AG04450 (cell line): ENCODE measurements around the gene MAT1A. TPM values are rescaled to one million over a fixed set of nuclear protein-coding genes. Genes with fewer than 3 reads are reported as not detected.

Source experiments
- CTCF ChIA-PET: fragments of 300-600, 350-600 bp; formaldehyde crosslinking; extraction: SDS; loops from one replicate; lab custom pipeline; 2022; ENCODE audit warnings: antibody characterized with exemption, inconsistent platforms; lab: Charles Lee
- POLR2A ChIA-PET: fragments of 350-600 bp; formaldehyde crosslinking; extraction: SDS; loops from one replicate; lab custom pipeline; 2021; ENCODE audit warnings: antibody characterized with exemption, inconsistent platforms; lab: Yijun Ruan, JAX
- DNase-seq: peaks from one replicate; pipeline ENCODE4 v3.0.0-alpha.2; 2011; ENCODE audit warnings: low read depth, low spot score
- H3K27ac ChIP-seq: one replicate; pipeline ENCODE4 v1.5.1; 2012; ENCODE audit warnings: low read depth, low read length, control low read depth
- H3K27me3 ChIP-seq: one replicate; pipeline ENCODE4 v1.6.0; 2012; ENCODE audit warnings: low read length; ENCODE audit not compliant: control insufficient read depth, insufficient read depth
- H3K4me3 ChIP-seq: 2 replicates; pipeline ENCODE4 v1.5.1; 2011; ENCODE audit warnings: mild to moderate bottlenecking, low read depth, low read length, control low read depth
- H3K9me3 ChIP-seq: 2 replicates; pipeline ENCODE4 v1.5.1; 2012; ENCODE audit warnings: low read length; ENCODE audit not compliant: control insufficient read depth, insufficient read depth
- CTCF ChIP-seq: IDR thresholded peaks from 2 replicates; pipeline ENCODE4 v1.5.1; 2011; ENCODE audit warnings: low read depth, low read length, control low read depth, inconsistent platforms
- polyA plus RNA-seq: library from polyadenylated mRNA; depleted of rRNA; stranded (reverse); fragments of >200 nt; gene quantifications from 2 replicates; pipeline ENCODE4 v1.2.3, GENCODE V29; 2011

MAT1A gene
- polyA plus RNA-seq, 1 experiment: not detected

GRCh38 chr10:80272793-80273522 is 16.5 kb downstream of the MAT1A start:
- Histone ChIP-seq H3K4me3 (no peak overlapping the region), H3K27me3 (peaks cover 7% of the 10 kb centered on the region), H3K9me3 (no peaks in the 10 kb centered on the region), H3K27ac (no peak overlapping the region)
- no peak for TF ChIP-seq CTCF
- no peak for DNase-seq
- ChIA-PET CTCF (interaction anchor here (2.7 kb wide), 1 partner anchor 12 kb away, joined by 13 read pairs; no protein-coding TSS in a partner anchor), POLR2A (no interaction called here)

- no peak overlapping the region for H3K4me3 ChIP-seq
- no peak for DNase-seq
- H3K27me3 ChIP-seq: peaks cover 5% of the 10 kb centered on the region
- POLR2A ChIA-PET: no interaction called here
- TF ChIP-seq CTCF: no peak
- CTCF ChIA-PET: no interaction called here
- no peak overlapping the region for H3K27ac ChIP-seq
- H3K9me3 ChIP-seq: no peaks in the 10 kb centered on the region
These were observed 18.0 kb downstream of the MAT1A start for GRCh38 chr10:80271416-80271815.

- CTCF ChIA-PET: no interaction called here
These were observed 18.6 kb downstream of the MAT1A start for GRCh38 chr10:80270887-80271286.

GRCh38 chr10:80268938-80269588 is 20.4 kb downstream of the MAT1A start:
- ChIA-PET POLR2A (interaction anchor here (0.7 kb wide), 1 partner anchor 168 kb away, joined by 3 read pairs; no protein-coding TSS in a partner anchor), CTCF (no interaction called here)
- no peak for DNase-seq

More at GRCh38 chr10:80270887-80271286, 18.6 kb downstream of the MAT1A start:
- Histone ChIP-seq H3K27ac (no peak overlapping the region), H3K9me3 (no peaks in the 10 kb centered on the region), H3K27me3 (peaks cover 5% of the 10 kb centered on the region), H3K4me3 (no peak overlapping the region)
- POLR2A ChIA-PET: no interaction called here
- DNase-seq: no peak
- no peak for TF ChIP-seq CTCF

More at GRCh38 chr10:80268938-80269588, 20.4 kb downstream of the MAT1A start:
- H3K27ac ChIP-seq: no peak overlapping the region
- H3K27me3 ChIP-seq: peaks cover 8% of the 10 kb centered on the region
- no peaks in the 10 kb centered on the region for H3K9me3 ChIP-seq
- H3K4me3 ChIP-seq: no peak overlapping the region
- TF ChIP-seq CTCF: no peak
